K562 (cell line): Measurements from ENCODE around the gene NRCAM. TPM values are rescaled to one million over a fixed set of nuclear protein-coding genes. Genes with fewer than 3 reads are reported as not detected.
A peak's percentile ranks its signal among the peaks of the same experiment; 100 is the strongest.

Experiments
- C11orf30 ChIP-seq: fragments of 450-650 bp; IDR thresholded peaks from 2 replicates; pipeline ENCODE4 v1.6.1; 2016; ENCODE audit warnings: low read depth, mild to moderate bottlenecking
- MECOM ChIP-seq: fragments of 250-450 bp; sonication (Bioruptor Pico); IDR thresholded peaks from 2 replicates; pipeline ENCODE4 v1.8.0; 2022; ENCODE audit warnings: inconsistent platforms
- POLR3A ChIP-seq: IDR thresholded peaks from 2 replicates; pipeline ENCODE4 v1.6.1; 2011; ENCODE audit warnings: borderline replicate concordance, mild to moderate bottlenecking, moderate library complexity; ENCODE audit not compliant: insufficient read length, insufficient read depth; ENCODE audit errors: extremely low read depth
- PPARD ChIP-seq: fragments of 250-450 bp; sonication (Bioruptor Pico); IDR thresholded peaks from 2 replicates; pipeline ENCODE4 v1.8.0; 2022; ENCODE audit warnings: inconsistent platforms, mild to moderate bottlenecking, moderate library complexity
- RBM25 ChIP-seq: fragments of 200-400 bp; formaldehyde crosslinking; IDR thresholded peaks from 2 replicates; pipeline ENCODE4 v1.6.1; 2018; ENCODE audit warnings: low read length, low read depth, moderate library complexity; ENCODE audit not compliant: severe bottlenecking
- SMARCB1 ChIP-seq: IDR thresholded peaks from 2 replicates; pipeline ENCODE4 v1.6.1; 2011; ENCODE audit warnings: improper control_type of control experiment, low read depth; ENCODE audit not compliant: insufficient read length
- U2AF1 ChIP-seq: fragments of 200-400 bp; formaldehyde crosslinking; optimal IDR thresholded peaks from 2 replicates; pipeline ENCODE3; 2017; ENCODE audit warnings: mild to moderate bottlenecking, low read depth, low read length, moderate library complexity
- ZKSCAN1 ChIP-seq: fragments of 150-350 bp; IDR thresholded peaks from 2 replicates; pipeline ENCODE4 v1.6.1; 2016; ENCODE audit warnings: low read depth, low read length
- polyA plus RNA-seq, 8 experiments: library from polyadenylated mRNA; depleted of rRNA in 4 of 8; stranded (reverse) in 5 of 8; unstranded in 3 of 8; fragments of >200 nt; fragmentation: Nextera tagmentation in 2 of 8; fragmentation: Illumina TruSeq in 1 of 8; extraction: Ambion mirVana in 2 of 8; extraction: Trizol in 1 of 8; gene quantifications; 2 replicates each; pipeline versions ENCODE4 v1.2.1 to v1.2.3, GENCODE V29; 2011 to 2014; ENCODE audit warnings: inconsistent platforms in 1 of 8, missing spikeins in 1 of 8
- total RNA-seq, 7 experiments: library from RNA; depleted of rRNA in 6 of 7; stranded (reverse); fragments of >200 nt in 6 of 7; fragmentation: Illumina TruSeq in 2 of 7; extraction: Trizol in 2 of 7; gene quantifications; 2 replicates each; pipeline versions ENCODE4 v1.2.1 to v1.2.3, GENCODE V29; 2011 to 2021; ENCODE audit warnings: low replicate concordance in 1 of 7
- TF ChIP-seq, protein P1 (sequence below): fragments of 450-650 bp; IDR thresholded peaks from 2 replicates; pipeline ENCODE4 v1.6.1; 2016; ENCODE audit warnings: low read depth
- TF ChIP-seq, protein P2 (sequence below): fragments of 450-650 bp; formaldehyde crosslinking; IDR thresholded peaks from 2 replicates; pipeline ENCODE4 v1.4.0; 2020; ENCODE audit warnings: mild to moderate bottlenecking
- TF ChIP-seq, protein P3 (sequence below), 2 experiments: fragments of 150-350 bp in 1 of 2; IDR thresholded peaks; 2 replicates each; pipeline ENCODE4 v1.6.1; 2012 to 2016; ENCODE audit warnings: low read depth in 2 of 2, low read length in 2 of 2, mild to moderate bottlenecking in 1 of 2, moderate library complexity in 1 of 2

Gene NRCAM
- total and polyA plus RNA-seq, 9 of the 15 experiments (the other 6 are each of a cell fraction or from before 2014, with no cell fraction given), result 0.03 to 0.54 (median 0.12) TPM; not detected in 1

DNA sequence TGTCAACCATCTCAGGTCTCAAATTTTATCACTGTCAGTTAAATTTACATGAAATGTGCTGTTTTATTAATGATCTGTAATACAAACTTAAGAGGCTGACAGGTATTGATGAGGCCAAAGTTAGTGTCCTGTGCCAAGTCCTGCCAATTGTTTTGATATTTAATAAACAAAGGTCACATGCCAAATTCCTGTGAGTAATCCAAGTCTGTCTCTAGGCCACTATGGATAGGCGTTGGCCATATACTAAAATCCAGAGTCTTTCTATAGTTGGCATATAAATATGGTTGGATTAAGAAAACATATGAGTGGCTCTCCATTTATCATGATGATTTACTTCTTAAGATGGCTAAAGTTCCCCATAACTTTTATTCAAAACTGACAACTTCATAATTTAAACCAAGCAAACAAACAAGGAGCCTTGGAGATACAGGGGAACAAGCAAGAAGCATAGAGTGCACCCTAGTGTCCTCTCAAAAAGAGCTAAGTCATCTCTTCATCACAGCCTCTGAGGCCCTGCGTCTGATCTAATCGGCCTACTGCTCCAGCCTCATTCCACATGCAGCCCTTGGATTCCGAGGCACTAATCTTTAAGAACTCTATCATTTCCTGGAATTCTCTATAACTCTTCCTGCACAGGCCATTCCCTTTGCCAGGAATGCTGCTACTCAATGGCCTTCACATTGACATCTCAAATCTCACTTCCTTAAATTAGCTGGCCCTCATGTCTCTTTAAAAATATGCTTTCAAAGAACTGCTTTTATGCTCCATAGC lies 32.7 kb upstream of the NRCAM start (continued):
- TF ChIP-seq, protein P1, sequence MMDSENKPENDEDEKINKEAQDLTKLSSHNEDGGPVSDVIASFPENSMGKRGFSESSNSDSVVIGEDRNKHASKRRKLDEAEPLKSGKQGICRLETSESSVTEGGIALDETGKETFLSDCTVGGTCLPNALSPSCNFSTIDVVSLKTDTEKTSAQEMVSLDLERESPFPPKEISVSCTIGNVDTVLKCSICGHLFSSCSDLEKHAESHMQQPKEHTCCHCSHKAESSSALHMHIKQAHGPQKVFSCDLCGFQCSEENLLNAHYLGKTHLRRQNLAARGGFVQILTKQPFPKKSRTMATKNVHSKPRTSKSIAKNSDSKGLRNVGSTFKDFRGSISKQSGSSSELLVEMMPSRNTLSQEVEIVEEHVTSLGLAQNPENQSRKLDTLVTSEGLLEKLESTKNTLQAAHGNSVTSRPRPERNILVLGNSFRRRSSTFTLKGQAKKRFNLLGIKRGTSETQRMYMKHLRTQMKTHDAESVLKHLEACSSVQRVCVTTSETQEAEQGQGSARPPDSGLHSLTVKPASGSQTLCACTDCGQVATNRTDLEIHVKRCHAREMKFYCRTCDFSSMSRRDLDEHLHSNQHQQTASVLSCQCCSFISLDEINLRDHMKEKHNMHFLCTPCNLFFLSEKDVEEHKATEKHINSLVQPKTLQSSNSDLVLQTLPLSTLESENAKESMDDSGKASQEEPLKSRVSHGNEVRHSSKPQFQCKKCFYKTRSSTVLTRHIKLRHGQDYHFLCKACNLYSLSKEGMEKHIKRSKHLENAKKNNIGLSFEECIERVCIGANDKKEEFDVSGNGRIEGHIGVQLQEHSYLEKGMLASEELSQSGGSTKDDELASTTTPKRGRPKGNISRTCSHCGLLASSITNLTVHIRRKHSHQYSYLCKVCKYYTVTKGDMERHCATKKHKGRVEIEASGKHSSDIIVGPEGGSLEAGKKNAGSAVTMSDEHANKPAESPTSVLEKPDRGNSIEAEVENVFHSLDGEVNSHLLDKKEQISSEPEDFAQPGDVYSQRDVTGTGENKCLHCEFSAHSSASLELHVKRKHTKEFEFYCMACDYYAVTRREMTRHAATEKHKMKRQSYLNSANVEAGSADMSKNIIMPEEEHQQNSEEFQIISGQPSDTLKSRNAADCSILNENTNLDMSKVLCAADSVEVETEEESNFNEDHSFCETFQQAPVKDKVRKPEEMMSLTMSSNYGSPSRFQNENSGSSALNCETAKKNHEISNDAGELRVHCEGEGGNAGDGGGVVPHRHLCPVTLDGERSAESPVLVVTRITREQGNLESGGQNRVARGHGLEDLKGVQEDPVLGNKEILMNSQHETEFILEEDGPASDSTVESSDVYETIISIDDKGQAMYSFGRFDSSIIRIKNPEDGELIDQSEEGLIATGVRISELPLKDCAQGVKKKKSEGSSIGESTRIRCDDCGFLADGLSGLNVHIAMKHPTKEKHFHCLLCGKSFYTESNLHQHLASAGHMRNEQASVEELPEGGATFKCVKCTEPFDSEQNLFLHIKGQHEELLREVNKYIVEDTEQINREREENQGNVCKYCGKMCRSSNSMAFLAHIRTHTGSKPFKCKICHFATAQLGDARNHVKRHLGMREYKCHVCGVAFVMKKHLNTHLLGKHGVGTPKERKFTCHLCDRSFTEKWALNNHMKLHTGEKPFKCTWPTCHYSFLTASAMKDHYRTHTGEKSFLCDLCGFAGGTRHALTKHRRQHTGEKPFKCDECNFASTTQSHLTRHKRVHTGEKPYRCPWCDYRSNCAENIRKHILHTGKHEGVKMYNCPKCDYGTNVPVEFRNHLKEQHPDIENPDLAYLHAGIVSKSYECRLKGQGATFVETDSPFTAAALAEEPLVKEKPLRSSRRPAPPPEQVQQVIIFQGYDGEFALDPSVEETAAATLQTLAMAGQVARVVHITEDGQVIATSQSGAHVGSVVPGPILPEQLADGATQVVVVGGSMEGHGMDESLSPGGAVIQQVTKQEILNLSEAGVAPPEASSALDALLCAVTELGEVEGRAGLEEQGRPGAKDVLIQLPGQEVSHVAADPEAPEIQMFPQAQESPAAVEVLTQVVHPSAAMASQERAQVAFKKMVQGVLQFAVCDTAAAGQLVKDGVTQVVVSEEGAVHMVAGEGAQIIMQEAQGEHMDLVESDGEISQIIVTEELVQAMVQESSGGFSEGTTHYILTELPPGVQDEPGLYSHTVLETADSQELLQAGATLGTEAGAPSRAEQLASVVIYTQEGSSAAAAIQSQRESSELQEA, result no peak
- TF ChIP-seq U2AF1, result no peak
- no peak for TF ChIP-seq ZKSCAN1
- TF ChIP-seq C11orf30, result peak; percentile 95
- TF ChIP-seq SMARCB1, result peak; percentile 46
- TF ChIP-seq, protein P2, sequence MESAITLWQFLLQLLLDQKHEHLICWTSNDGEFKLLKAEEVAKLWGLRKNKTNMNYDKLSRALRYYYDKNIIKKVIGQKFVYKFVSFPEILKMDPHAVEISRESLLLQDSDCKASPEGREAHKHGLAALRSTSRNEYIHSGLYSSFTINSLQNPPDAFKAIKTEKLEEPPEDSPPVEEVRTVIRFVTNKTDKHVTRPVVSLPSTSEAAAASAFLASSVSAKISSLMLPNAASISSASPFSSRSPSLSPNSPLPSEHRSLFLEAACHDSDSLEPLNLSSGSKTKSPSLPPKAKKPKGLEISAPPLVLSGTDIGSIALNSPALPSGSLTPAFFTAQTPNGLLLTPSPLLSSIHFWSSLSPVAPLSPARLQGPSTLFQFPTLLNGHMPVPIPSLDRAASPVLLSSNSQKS, result no peak
- TF ChIP-seq, protein P3, sequence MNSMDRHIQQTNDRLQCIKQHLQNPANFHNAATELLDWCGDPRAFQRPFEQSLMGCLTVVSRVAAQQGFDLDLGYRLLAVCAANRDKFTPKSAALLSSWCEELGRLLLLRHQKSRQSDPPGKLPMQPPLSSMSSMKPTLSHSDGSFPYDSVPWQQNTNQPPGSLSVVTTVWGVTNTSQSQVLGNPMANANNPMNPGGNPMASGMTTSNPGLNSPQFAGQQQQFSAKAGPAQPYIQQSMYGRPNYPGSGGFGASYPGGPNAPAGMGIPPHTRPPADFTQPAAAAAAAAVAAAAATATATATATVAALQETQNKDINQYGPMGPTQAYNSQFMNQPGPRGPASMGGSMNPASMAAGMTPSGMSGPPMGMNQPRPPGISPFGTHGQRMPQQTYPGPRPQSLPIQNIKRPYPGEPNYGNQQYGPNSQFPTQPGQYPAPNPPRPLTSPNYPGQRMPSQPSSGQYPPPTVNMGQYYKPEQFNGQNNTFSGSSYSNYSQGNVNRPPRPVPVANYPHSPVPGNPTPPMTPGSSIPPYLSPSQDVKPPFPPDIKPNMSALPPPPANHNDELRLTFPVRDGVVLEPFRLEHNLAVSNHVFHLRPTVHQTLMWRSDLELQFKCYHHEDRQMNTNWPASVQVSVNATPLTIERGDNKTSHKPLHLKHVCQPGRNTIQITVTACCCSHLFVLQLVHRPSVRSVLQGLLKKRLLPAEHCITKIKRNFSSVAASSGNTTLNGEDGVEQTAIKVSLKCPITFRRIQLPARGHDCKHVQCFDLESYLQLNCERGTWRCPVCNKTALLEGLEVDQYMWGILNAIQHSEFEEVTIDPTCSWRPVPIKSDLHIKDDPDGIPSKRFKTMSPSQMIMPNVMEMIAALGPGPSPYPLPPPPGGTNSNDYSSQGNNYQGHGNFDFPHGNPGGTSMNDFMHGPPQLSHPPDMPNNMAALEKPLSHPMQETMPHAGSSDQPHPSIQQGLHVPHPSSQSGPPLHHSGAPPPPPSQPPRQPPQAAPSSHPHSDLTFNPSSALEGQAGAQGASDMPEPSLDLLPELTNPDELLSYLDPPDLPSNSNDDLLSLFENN (IDR thresholded peaks at IDR 0.05; ENCODE audit: low read depth in 2 of 2, low read length in 2 of 2), result no peak
- no peak for TF ChIP-seq PPARD (CRISPR knock-in tag)
- TF ChIP-seq RBM25, result no peak
- TF ChIP-seq MECOM, result no peak; the same call in 1 of the 2 replicates
- no peak for TF ChIP-seq POLR3A
